H9 (cell line): ENCODE results near the gene TMEM235. TPM values are rescaled to one million over a fixed set of nuclear protein-coding genes. Genes with fewer than 3 reads are reported as not detected.

ENCODE experiments used
- DNase-seq: peaks from one replicate; pipeline ENCODE4 v3.0.0-alpha.2; 2017
- H2AFZ ChIP-seq: one replicate; pipeline ENCODE4 v1.6.1; 2013; ENCODE audit warnings: mild to moderate bottlenecking, low read length, control low read depth, moderate library complexity
- H2AK5ac ChIP-seq: 2 replicates; pipeline ENCODE4 v1.6.1; 2013; ENCODE audit warnings: low read length, control low read depth, mixed read lengths; ENCODE audit not compliant: insufficient read length
- H2BK120ac ChIP-seq: one replicate; pipeline ENCODE4 v1.6.1; 2013; ENCODE audit warnings: low read depth, mild to moderate bottlenecking, low read length, control low read depth, inconsistent platforms; ENCODE audit not compliant: poor library complexity, severe bottlenecking
- H2BK12ac ChIP-seq: 2 replicates; pipeline ENCODE4 v1.6.1; 2013; ENCODE audit warnings: low read length, control low read depth, mixed read lengths, low read depth; ENCODE audit not compliant: insufficient read length
- H2BK15ac ChIP-seq: 2 replicates; pipeline ENCODE4 v1.6.1; 2013; ENCODE audit warnings: low read depth, low read length, control low read depth
- H2BK20ac ChIP-seq: one replicate; pipeline ENCODE4 v1.6.1; 2013; ENCODE audit warnings: low read depth, mild to moderate bottlenecking, low read length, control low read depth, inconsistent platforms; ENCODE audit not compliant: poor library complexity, severe bottlenecking
- H2BK5ac ChIP-seq: 2 replicates; pipeline ENCODE4 v1.6.1; 2013; ENCODE audit warnings: low read length, control low read depth, mixed read lengths; ENCODE audit not compliant: insufficient read length
- H3K14ac ChIP-seq: 2 replicates; pipeline ENCODE4 v1.6.1; 2013; ENCODE audit warnings: low read length, control low read depth; ENCODE audit not compliant: insufficient read depth
- H3K18ac ChIP-seq: 2 replicates; pipeline ENCODE4 v1.6.1; 2013; ENCODE audit warnings: low read depth, mild to moderate bottlenecking, mixed read lengths, low read length, control low read depth; ENCODE audit not compliant: insufficient read length
- H3K23ac ChIP-seq: 2 replicates; pipeline ENCODE4 v1.6.1; 2013; ENCODE audit warnings: low read length, control low read depth, mixed read lengths, low read depth; ENCODE audit not compliant: insufficient read length
- H3K23me2 ChIP-seq: 2 replicates; pipeline ENCODE4 v1.6.1; 2013; ENCODE audit warnings: low read depth, mild to moderate bottlenecking, mixed read lengths, low read length, control low read depth; ENCODE audit not compliant: insufficient read length, poor library complexity, severe bottlenecking
- H3K27ac ChIP-seq: 2 replicates; pipeline ENCODE4 v1.5.1; 2013; ENCODE audit warnings: low read length, control low read depth, mixed read lengths, low read depth; ENCODE audit not compliant: insufficient read length
- H3K27me3 ChIP-seq: 2 replicates; pipeline ENCODE4 v1.6.1; 2013; ENCODE audit warnings: low read length, control low read depth, inconsistent platforms; ENCODE audit not compliant: insufficient read depth
- H3K4ac ChIP-seq: 2 replicates; pipeline ENCODE4 v1.6.1; 2013; ENCODE audit warnings: low read depth, mild to moderate bottlenecking, control low read depth, inconsistent platforms, low read length, moderate library complexity
- H3K4me1 ChIP-seq: 2 replicates; pipeline ENCODE4 v1.6.1; 2013; ENCODE audit warnings: low read length, control low read depth, inconsistent platforms; ENCODE audit not compliant: insufficient read depth
- H3K4me2 ChIP-seq: 2 replicates; pipeline ENCODE4 v1.6.1; 2013; ENCODE audit warnings: low read length, control low read depth, mixed read lengths; ENCODE audit not compliant: insufficient read length, insufficient read depth
- H3K56ac ChIP-seq: 2 replicates; pipeline ENCODE4 v1.6.1; 2013; ENCODE audit warnings: low read depth, mild to moderate bottlenecking, mixed read lengths, low read length, control low read depth; ENCODE audit not compliant: insufficient read length
- H3K79me1 ChIP-seq: 2 replicates; pipeline ENCODE4 v1.6.1; 2013; ENCODE audit warnings: low read depth, mild to moderate bottlenecking, moderate library complexity, low read length, control low read depth, inconsistent platforms; ENCODE audit not compliant: insufficient read depth, poor library complexity, severe bottlenecking
- H3K79me2 ChIP-seq: 2 replicates; pipeline ENCODE4 v1.6.1; 2013; ENCODE audit warnings: low read length, control low read depth, inconsistent platforms; ENCODE audit not compliant: insufficient read depth
- H3K9ac ChIP-seq: 2 replicates; pipeline ENCODE4 v1.6.1; 2013; ENCODE audit warnings: low read length, control low read depth, mixed read lengths; ENCODE audit not compliant: insufficient read length; ENCODE audit errors: extremely low read depth
- H3K9me3 ChIP-seq: one replicate; pipeline ENCODE4 v1.6.1; 2013; ENCODE audit warnings: low read depth, low read length, inconsistent platforms; ENCODE audit not compliant: control insufficient read depth
- H3T11ph ChIP-seq: one replicate; pipeline ENCODE4 v1.6.1; 2013; ENCODE audit warnings: mild to moderate bottlenecking, low read length, control low read depth, inconsistent platforms
- H4K20me1 ChIP-seq: one replicate; pipeline ENCODE4 v1.6.1; 2013; ENCODE audit not compliant: control insufficient read depth, insufficient read length, insufficient read depth
- H4K5ac ChIP-seq: 2 replicates; pipeline ENCODE4 v1.6.1; 2013; ENCODE audit warnings: low read depth, mild to moderate bottlenecking, mixed read lengths, low read length, control low read depth; ENCODE audit not compliant: insufficient read length
- H4K8ac ChIP-seq: replicated peaks from 2 replicates; pipeline ENCODE4 v1.6.1; 2013; ENCODE audit warnings: low read length, control low read depth, mixed read lengths, low read depth; ENCODE audit not compliant: insufficient read length
- H4K91ac ChIP-seq: 2 replicates; pipeline ENCODE4 v1.6.1; 2013; ENCODE audit warnings: low read depth, mild to moderate bottlenecking, moderate library complexity, mixed read lengths, low read length, control low read depth; ENCODE audit not compliant: insufficient read length
- H3K27ac Mint-ChIP-seq, 3 experiments: 2 replicates in 2 of 3; 3 replicates in 1 of 3; pipeline ENCODE4 v1.8.0; 2020 to 2021; ENCODE audit warnings: mixed read lengths in 3 of 3, mild to moderate bottlenecking in 1 of 3, moderate library complexity in 1 of 3
- H3K27me3 Mint-ChIP-seq: 2 replicates; pipeline ENCODE4 v1.8.0; 2021; ENCODE audit warnings: low read depth, mild to moderate bottlenecking, moderate library complexity, mixed read lengths
- H3K36me3 Mint-ChIP-seq, 3 experiments: 2 replicates in 2 of 3; 3 replicates in 1 of 3; pipeline ENCODE4 v1.8.0; 2020 to 2021; ENCODE audit warnings: low read depth in 3 of 3, mixed read lengths in 3 of 3; ENCODE audit not compliant: insufficient read depth in 1 of 3
- H3K4me1 Mint-ChIP-seq, 2 experiments: 2 replicates each; pipeline ENCODE4 v1.8.0; 2020; ENCODE audit warnings: mixed read lengths in 2 of 2
- H3K4me3 Mint-ChIP-seq, 2 experiments: 2 replicates in 1 of 2; 3 replicates in 1 of 2; pipeline ENCODE4 v1.8.0; 2020 to 2021; ENCODE audit warnings: mild to moderate bottlenecking in 2 of 2, mixed read lengths in 2 of 2, moderate library complexity in 1 of 2
- H3K9me3 Mint-ChIP-seq, 2 experiments: 2 replicates in 1 of 2; 3 replicates in 1 of 2; pipeline ENCODE4 v1.8.0; 2020; ENCODE audit warnings: mild to moderate bottlenecking in 2 of 2, mixed read lengths in 2 of 2, moderate library complexity in 1 of 2
- WGBS: extraction: QIAGEN DNeasy Blood & Tissue Kit; methylation state at CpG from one replicate; pipeline ENCODE4 v1.1.7; 2013; ENCODE audit warnings: missing lambda C conversion rate, low lambda C conversion rate, mixed read lengths; ENCODE audit not compliant: insufficient read length; ENCODE audit errors: extremely low coverage; 5-methylcytosine and 5-hydroxymethylcytosine counted together
- total RNA-seq: library from RNA; stranded (reverse); gene quantifications from 2 replicates; pipeline ENCODE4 v1.2.1, GENCODE V29; 2021
- TF ChIP-seq, protein P1 (sequence below): fragments of 200-600 bp; sonication (generic); conservative IDR thresholded peaks from 3 replicates; pipeline ENCODE4 v1.8.0; 2021; ENCODE audit warnings: antibody characterized with exemption, mild to moderate bottlenecking

The TMEM235 gene
- total RNA-seq, 1 experiment from 2014 or later, result 0.28 TPM

DNA sequence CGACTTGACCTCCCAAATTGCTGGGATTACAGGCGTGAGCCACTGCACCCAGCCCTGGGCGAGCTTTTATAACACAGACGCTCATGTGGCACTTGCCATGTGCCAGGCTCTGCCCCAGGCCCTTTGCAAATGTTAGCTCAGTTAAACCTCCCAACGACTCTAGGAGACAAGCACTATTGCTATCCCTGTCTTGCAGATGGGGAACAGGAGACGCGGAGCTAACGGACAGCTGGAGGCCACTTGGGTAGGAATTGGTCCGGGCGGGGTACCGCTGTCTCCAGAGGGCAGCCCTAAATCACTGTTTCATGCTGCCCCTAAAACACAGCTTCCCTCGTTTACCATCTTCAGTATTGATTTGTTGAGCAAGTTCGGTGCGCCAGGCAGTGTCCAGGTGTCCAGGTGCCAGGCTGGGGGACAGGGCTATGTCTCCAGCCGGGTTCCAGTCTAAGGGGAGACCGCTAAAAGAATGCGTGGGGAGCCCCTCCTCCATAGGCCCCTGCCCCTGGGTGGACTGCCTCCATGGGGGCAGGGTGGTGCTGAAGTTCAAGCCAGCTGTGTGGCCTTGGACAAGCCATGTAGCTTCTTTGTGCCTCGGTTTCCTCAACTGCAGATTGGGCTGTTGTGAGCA, 23.7 kb downstream of the TMEM235 start:
- Histone ChIP-seq H4K91ac (no peak overlapping the region), H2AK5ac (no peak overlapping the region), H2BK12ac (no peak overlapping the region), H3K23me2 (no peaks in the 10 kb centered on the region), H2AFZ (no peak overlapping the region), H2BK5ac (no peak overlapping the region), H4K5ac (no peak overlapping the region), H4K8ac (no peak overlapping the region), H3K23ac (no peak overlapping the region), H2BK120ac (no peak overlapping the region), H3K9ac (no peak overlapping the region), H2BK15ac (no peak overlapping the region), H3K27me3 (no peaks in the 10 kb centered on the region), H3K4me2 (no peak overlapping the region), H3K79me2 (no peaks in the 10 kb centered on the region), H3K18ac (no peak overlapping the region), H2BK20ac (no peak overlapping the region), H3K14ac (no peak overlapping the region), H3K9me3 (no peaks in the 10 kb centered on the region), H3K4me1 (peaks cover 6% of the 10 kb centered on the region; the same call in 1 of the 2 replicates), H4K20me1 (no peaks in the 10 kb centered on the region), H3K79me1 (no peaks in the 10 kb centered on the region), H3K4ac (no peak overlapping the region), H3T11ph (no peak overlapping the region), H3K56ac (no peak overlapping the region), H3K27ac (no peak overlapping the region)
- no peaks in the 10 kb centered on the region for H3K36me3 Mint-ChIP-seq
- H3K27ac Mint-ChIP-seq, result no peak overlapping the region
- H3K9me3 Mint-ChIP-seq, result peaks cover 0 to 3% of the 10 kb centered on the region in 2 experiments; a peak in 1 of 5 replicates
- no peak for DNase-seq
- peak overlapping the region in 1 of 2 experiments; percentile 50; a peak in 2 of 5 replicates for H3K4me3 Mint-ChIP-seq
- H3K27me3 Mint-ChIP-seq, result peaks cover 1% of the 10 kb centered on the region; the same call in 1 of the 2 replicates
- H3K4me1 Mint-ChIP-seq, result peaks cover 20 to 52% of the 10 kb centered on the region in 2 experiments
- no CpG with 5 or more reads among the region's 18 CpGs for WGBS
- TF ChIP-seq, protein P1, sequence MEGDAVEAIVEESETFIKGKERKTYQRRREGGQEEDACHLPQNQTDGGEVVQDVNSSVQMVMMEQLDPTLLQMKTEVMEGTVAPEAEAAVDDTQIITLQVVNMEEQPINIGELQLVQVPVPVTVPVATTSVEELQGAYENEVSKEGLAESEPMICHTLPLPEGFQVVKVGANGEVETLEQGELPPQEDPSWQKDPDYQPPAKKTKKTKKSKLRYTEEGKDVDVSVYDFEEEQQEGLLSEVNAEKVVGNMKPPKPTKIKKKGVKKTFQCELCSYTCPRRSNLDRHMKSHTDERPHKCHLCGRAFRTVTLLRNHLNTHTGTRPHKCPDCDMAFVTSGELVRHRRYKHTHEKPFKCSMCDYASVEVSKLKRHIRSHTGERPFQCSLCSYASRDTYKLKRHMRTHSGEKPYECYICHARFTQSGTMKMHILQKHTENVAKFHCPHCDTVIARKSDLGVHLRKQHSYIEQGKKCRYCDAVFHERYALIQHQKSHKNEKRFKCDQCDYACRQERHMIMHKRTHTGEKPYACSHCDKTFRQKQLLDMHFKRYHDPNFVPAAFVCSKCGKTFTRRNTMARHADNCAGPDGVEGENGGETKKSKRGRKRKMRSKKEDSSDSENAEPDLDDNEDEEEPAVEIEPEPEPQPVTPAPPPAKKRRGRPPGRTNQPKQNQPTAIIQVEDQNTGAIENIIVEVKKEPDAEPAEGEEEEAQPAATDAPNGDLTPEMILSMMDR, result no peak
